HG03558 (cell line): ENCODE measurements around the gene ACOXL.
"Not testable (repeated sequence)": the region's sequence is repeated elsewhere in the genome, so short reads cannot be mapped to it uniquely, and the experiment has no call there.

Experiments used
- ATAC-seq: cut with Tn5 transposase; IDR thresholded peaks from one replicate; pipeline ENCODE4 v1.9.1; 2021; ENCODE audit warnings: moderate number of reproducible peaks; ENCODE audit not compliant: unreplicated experiment; ENCODE audit errors: extremely low read depth

Gene ACOXL

DNA sequence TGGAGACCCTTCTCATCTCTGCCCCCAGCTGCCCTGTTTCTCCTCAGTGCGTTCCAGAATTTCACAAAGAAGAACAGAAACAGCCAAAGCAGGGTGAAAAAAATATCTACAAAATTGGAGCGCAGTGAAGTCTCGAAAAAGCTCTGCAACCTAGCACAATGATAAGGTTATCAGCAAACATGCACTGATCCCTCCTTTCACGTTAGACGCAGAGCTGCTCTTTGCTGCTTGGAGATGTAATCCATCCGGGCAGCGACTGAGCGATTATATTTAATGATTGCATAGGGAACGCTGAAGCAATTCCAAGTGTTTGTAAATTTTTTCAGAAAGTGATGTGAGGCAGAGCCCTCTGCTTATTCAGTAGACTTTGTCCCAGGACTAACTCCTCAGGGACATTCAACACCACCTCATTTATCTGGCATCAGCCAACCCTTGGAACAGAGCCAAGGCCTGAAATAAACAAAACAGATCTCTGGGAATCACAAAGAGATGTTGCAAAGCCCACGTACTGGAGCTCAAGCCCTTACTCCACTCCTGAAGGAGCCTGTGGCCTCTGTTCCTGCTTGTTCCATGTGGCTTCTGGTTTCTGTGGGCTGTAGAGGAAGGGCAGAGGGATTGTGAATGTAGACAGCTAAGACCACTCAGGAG, 215.8 kb downstream of the ACOXL start:
- ATAC-seq, result no peak

DNA sequence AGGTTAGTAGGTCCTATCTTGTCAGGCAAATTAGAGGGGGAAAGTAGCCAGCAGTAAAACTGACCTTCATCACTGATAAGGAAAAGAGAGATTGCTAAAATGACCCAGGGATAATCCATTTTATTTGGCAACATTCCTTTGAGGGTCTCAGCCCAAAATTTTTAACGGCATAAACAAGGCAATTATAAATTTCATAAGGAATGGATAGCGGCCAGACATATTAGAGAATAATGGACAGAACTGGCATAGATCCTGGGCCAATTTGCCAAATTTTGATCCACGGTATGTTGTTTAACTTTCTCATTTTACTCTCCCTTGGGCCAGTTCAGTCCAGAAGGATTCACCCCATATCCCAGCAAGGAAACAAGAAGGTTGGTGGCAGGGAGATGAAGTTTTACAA, 217.9 kb downstream of the ACOXL start:
- no peak for ATAC-seq

DNA sequence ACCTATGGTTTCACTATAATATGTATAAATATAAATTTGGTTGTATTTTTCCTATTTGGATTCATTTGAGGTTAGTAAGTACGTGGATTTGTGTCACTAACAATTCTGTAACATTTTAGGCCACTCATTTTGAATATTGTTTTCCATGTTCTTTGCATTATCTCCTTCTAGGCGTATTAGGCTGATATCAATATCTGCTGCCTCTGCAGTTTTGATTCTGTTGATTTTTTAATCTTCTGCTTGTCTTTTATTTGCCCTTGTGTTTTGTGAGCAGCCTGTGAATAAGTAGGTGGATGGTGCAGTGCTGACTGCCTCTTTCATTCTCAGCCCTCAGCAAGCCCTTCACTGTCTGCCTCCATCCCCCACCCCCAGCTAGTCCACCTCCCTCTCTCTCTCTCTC, 222.7 kb downstream of the ACOXL start:
- no peak for ATAC-seq

DNA sequence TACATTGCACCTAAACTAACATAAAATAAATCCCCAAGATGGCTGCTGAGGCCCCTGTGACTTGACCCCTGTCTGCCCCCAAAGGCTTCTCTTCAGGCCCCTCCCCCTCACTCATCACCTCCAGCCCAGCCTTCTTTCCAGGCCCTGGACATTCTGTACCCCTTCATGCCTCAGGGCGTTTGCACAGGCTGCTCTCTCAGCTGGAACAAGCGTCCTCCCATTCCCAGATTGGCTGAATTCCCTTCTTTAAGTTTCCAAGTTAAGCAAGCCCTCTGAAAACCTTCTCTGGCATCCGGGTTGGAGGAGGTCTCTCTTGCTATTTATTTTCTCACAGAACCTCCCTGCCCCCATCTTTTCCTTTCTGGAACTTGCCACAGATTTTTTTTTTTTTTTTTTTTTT, 223.2 kb downstream of the ACOXL start:
- no peak for ATAC-seq

DNA sequence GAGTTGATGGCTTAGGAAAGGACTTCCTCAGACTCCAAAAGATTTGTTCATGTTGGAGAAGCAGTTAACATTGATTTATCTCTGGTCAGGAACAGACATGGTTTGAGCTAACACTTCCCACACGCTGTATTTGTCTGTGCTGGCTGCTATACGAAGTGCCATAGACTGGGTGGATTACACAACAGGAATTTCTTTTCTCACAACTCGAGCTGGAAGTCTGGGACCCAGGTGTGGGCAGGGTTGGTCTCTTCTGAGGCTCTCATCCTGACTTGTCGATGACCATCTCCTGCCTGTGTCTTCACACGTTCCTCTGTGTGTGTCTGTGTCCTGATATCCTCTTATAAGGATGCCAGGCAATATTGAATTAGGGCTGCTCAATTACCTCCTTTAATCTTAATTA, 224.9 kb downstream of the ACOXL start:
- no peak for ATAC-seq

DNA sequence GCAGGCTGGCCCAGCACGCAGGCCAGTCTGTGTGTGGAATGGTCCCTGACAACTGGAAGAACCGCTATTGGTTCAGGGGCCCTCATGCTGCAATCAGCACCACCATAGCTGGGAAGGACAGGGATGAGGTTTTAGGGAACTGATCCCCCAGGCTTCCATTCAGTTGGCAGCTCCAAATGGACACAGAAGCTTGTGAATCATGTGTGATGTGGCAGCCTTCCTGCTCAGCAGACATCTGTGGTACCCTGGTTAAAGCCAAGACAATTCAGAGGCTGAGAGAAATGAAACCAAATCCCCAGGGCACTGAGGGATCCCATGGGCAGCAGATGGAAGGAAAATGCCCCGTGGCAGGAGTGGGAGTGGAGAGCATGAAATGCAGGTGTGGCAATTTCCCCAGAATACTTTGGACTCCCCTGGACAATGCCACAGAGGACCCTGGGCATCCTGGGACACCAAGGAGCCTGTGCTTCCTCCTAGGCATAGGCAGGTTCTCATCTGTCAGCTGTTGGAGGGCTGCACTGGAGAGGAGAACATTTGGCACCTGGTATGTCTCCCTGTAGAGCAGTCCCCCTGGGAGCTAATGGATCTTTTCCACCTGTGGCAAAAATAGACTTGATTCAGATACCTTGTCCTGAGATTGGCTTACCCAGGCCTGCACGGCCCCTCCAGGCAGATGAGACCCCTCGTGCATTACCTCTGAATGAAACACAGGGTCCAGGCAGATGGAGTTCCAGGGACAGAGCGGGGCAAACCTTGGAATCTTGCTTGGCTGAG, 226.2 kb downstream of the ACOXL start:
- no peak for ATAC-seq

DNA sequence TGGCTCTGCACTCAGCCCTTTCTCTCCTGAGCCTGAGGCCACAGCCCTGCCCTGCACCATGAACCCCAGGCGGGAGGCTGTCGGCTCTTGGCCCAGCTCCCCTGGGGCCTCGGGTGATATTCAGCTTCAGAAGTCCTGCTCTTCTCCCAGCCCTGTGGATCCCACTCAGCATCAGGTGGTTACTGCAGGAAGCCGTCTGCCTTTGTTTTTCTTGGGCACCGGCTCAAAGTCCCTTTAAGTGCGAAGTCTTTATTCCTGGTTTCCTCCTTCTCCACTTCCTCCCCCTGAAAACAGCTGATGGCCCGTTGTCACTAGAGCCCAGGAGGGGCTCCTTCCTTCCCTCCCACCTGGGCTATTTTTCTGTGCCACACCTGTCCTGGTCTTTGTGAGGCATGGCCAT, 226.8 kb downstream of the ACOXL start:
- no peak for ATAC-seq

DNA sequence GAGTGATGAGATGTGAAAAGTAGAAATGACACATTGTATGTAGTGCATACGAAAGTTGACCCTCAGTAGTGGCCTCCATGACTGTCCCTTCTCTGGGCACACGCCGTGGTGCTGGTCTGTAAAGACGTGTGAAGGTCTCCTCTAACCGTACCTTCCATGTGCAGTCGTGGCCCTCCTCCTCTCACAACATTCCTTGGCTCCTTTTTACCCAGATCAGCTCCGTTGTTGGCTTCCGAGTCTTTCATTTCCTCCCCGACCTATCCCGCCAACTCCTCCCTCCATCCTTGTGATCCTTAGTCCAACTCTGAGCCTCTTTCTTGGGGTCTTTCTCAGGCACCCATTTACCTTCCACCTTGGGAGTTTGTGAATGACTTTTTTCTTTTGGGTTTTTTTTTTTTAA, 227.9 kb downstream of the ACOXL start:
- ATAC-seq, result no peak

DNA sequence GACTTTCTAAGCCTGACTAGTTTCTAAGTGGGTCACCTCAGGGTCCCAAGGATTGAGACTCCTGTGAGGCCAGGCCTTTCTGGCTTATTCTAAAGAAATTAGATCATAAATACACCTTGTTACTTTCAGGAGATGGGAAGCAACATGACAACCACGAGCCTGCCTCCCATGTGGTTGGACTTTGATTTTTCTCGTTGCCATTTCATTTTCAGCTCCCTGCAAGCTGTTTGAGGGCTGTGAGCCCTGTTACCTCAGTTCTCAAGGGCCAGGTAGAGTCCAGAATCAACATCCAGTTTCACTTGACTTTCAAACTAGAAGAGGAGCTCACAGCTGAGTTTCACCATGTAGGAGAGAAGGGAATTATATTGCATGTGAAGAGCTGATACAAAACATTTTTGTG, 228.6 kb downstream of the ACOXL start:
- no peak for ATAC-seq

DNA sequence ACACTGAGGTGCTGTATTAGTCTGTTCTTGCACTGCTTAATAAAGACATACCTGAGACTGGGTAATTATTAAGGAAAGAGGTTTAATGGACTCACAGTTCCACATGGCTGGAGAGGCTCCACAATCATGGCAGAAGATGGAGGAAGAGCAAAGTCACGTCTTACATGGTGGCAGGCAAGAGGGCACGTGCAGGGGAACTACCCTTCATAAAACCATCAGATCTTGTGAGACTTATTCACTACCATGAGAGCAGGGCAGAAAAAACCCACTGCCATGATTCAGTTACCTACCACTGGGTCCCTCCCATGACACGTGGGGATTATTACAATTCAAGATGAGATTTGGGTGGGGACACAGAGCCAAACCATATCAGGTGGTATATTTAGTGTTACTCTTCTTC, 229.3 kb downstream of the ACOXL start:
- not testable (repeated sequence) for ATAC-seq

DNA sequence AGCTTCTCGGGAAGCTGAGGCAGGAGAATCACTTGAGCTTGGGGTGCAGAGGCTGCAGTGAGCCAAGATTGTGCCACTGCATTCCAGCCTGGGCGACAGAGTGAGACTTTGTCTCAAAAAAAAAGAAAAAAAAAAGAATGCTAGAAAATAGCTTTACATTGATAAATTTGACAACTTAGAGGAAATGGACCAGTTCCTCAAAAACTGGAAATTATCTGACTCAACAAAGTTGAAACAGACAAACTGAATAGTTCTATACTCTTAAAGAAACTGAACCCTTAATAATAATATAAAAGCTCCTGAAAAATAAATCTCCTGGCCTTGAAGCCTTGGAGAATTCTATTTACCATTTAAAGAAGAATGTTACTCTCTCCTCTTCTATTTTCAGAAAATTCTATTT, 237.3 kb downstream of the ACOXL start:
- no peak for ATAC-seq

DNA sequence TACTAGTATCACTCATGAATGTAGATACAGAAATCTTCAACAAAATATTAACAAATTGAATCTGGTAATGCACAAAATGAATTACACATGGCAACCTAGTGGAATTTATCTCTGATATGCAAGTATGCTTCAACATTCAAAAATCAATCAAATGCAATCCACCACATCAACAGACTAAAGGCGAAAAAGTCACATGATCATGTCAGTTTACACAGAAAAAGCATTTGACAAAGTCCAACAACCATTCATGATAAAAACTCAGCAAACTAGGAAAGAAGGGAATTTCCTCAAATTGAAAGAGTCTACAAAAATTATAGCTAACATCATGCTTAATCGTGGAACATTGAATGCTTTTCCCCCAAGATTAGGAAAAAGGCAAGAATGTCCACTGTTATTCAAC, 237.8 kb downstream of the ACOXL start:
- no peak for ATAC-seq

DNA sequence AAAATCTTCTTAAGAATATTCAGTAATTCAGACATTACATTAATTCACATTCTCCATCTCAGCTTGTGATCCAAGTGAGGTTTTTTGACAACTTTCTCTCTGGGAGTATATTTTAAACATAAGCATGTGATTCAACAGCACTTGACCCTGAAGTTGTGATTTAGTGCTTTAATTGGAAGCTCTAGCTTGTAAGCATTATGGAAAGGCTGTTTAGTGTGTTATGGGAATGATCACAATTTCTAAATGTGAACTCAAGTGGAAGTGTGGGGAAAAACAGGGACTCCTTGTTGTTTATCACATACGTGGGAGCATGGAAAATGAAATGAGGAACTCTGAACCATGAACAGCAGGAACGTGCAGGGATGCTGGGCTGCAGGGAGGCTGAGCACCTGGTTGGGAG, 239.4 kb downstream of the ACOXL start:
- no peak for ATAC-seq

DNA sequence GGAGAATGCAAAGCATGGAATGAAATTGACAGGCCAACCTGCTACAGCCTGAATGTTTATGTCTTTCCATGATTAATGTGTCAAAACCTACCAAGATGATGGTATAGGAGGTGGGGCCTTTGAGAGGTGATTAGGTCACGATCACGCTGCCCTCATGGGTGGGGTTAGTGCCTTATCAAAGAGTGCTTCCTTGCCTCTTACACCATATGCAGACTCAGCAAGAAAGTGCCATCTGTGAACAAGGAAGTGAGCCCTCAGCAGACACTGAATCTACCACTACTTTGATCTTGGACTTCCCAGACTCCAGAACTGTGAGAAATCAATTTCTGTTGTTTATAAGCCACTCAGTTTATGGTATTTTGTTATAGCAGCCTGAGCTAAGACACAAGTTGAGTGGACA, 240.9 kb downstream of the ACOXL start:
- no peak for ATAC-seq

DNA sequence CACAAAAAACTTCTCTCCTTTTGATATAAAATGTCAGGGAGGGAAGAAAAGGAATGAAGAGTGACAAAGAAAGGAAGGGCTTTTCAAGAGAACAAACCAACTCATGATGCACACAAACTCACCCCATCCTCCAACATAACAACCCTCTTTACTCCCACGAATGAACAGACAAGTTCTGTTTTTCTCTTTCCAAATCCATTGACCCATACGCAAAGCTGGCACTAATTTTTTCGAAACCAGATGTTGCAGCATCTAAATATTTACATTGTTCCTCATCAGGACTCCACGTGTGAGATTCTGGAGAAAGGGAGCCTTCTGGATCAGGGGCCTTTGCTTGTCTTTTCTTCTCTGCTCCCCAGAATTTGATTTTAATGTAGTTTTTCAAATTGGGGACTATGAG, 245.0 kb downstream of the ACOXL start:
- ATAC-seq, result no peak

DNA sequence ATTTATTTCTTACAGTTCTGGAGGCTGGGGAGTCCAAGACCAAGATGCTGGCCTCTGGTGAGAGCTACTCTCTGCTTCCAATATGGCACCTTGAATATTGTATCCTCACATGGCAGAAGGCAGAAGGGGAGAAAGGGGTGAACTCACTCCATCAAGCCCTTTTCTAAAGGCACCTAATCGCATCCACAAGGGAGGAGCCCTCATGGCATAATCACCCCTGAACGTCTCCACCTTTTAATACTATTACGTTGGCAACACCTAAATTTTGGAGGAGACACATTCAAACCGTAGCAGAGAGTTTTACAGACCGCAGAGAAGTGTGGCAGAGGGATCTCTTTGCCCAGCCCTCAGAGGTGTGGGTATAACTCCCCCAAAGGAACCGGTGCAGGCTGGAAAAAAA, 245.8 kb downstream of the ACOXL start:
- no peak for ATAC-seq

DNA sequence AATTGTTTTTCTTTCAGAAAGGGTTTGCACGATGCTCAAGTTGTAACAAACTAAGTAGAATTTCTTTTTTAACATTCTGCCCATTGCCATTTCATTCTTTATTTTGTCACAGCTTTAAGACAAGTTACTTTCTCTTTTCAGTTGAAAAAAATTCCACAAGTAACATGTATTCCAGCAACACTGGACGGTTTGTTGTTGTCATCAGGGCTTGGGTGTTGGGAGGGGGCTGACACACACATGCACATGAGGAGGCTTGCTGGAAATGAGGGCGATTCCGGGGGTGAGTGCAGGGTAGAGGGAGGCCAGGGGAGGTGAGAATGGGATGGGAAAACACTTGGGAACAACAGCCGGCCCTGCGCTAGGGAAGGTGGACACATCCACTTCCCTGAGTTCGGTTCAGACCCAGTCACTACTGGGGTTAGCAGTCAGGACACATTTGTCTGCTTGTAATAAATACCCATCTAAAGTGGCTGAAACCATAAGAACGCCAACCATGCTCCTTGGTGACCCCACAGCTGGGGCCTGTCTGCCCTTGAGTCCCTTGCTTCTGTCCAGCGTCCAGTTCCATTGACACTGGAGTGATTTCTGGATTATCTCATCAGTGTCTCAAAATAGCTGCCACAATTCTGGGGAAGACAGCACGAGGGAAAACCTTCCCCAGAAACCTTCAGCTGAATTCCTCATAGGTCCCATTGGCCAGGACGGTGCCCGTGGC, 246.5 kb downstream of the ACOXL start:
- ATAC-seq, result no peak

DNA sequence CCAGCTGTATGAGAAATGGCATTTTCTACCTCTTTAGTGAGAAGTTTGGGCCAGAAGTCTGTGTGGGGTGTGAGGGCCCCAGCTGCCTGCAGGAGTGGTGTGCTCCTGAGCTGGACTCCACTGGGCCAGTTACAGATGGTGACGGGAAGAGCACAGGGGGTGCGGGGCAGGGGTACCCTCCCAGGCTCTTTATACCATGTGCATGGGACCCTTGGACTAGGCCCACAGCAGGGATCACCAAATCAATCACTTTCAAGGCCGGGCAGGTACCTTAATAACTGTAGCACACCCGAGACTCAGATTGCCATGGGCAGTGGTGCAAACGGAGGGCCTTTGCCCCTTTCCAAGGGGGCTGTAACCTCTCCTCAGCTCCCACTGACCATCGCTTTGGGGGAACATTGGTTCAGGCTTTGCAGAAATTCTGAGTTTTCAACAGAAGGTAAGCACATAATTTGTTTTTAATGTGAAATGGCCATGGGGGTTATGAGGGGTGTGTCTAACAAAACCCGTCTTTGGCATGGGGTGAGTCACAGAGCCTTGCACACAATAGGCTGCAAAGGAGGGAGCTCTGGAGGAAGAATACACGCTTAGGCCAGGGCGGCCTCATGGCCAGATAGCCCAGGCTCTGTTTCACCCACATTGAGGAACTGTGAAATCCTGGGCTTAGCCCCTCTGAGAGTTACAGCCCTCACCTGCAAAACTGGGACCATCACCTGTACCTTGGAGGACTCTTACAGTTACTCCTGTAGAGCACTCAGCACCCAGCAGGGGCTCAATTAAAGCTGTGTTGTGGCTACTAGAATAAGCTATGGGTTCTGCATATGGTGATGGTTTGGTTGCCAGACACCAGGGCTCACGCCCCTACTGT, 247.3 kb downstream of the ACOXL start:
- ATAC-seq, result no peak

DNA sequence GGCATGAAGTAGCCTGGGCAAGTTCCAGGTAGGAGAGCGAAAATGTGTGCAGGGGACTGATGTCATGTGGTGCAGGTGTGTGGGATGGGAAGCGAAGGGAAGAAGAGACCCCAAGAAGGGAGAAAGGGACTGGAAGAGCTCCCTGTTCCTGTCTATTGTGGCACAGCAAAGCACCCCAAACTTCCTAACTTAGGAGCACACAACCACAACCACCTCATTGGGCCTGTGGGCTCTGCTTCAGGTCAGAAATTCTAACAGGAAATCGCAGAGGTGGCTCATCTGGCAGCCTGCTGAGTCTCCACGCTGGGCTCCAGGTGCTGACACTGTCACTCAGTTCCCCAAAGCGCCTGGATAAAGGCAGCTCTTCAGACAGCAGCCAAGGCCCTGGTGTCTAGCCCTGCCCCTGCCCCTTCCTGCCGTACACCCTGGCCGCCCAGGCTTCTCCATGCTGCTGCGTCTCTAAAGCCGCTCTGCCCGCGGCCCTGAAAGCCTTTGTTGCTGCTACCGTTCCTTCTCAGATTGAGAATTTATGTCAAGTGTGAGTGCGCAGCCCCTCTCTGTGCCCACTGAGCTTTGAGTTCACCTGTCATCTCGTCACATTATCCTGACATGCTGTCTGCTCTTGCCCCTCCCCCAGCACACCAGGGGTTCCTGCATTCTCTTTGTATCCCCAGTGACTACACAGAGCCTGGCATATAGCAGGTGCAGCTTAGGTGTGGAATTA, 248.1 kb downstream of the ACOXL start:
- ATAC-seq, result no peak

DNA sequence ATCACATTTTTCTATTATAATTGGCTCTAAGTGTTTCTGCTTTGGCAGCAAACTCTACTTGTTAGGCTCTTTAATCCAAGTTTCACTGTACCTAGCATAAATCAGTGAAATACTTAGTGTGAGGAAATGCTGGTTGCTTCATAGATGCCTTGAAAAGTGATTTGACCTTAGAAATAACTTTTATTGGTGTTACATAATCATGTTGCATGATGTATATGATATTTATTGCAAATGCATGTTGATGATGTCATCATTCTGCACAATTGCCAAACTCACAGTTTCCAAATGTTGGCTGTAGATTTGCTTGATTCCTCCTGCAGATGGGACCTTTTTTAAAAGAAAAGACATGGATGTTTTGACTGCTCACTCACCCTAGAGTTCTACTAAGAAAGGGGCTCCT, 250.8 kb downstream of the ACOXL start:
- no peak for ATAC-seq
